Coronary artery (tissue), 2 donors: ENCODE measurements around the gene C9orf50.

Source experiments
- DNase-seq: peaks from one replicate; pipeline ENCODE4 v3.0.0-alpha.2; 2017; ENCODE audit warnings: low spot score
- H3K27ac ChIP-seq, 2 donors: fragments of 200-600 bp; sonication (generic); one replicate each; pipeline ENCODE4 v1.5.1; 2016 to 2019
- H3K4me3 ChIP-seq: fragments of 200-600 bp; sonication (generic); 2 replicates; pipeline ENCODE4 v1.5.1; 2016; ENCODE audit warnings: mild to moderate bottlenecking, moderate library complexity
- TF ChIP-seq, protein P1 (sequence below): fragments of 200-600 bp; sonication (generic); IDR thresholded peaks from one replicate; pipeline ENCODE4 v1.5.1; 2019; ENCODE audit warnings: antibody characterized with exemption

The C9orf50 gene

DNA sequence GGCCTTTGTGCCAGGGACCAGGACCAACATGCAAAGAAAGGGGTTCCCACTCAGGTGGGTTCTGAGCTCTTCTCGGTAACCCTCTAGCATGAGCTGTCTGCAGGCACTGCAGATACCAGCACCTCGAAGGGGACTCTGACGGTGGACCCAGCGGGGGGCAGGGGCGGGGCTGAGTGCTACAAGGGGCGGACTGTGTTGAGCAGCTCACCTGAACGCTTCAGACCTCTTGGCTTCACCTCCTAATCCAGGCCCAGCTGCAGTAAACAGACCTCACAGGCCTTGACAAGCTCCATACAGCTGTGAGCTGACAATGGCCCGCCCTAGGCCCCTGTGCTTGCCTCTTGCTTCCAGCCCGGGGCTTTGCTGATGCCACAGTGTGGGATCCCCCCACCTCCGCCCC is 48.4 kb downstream of the C9orf50 start:
- no peak overlapping the region for H3K4me3 ChIP-seq
- peak; percentile 75 for DNase-seq
- H3K27ac ChIP-seq = no peak overlapping the region
- TF ChIP-seq, protein P1, sequence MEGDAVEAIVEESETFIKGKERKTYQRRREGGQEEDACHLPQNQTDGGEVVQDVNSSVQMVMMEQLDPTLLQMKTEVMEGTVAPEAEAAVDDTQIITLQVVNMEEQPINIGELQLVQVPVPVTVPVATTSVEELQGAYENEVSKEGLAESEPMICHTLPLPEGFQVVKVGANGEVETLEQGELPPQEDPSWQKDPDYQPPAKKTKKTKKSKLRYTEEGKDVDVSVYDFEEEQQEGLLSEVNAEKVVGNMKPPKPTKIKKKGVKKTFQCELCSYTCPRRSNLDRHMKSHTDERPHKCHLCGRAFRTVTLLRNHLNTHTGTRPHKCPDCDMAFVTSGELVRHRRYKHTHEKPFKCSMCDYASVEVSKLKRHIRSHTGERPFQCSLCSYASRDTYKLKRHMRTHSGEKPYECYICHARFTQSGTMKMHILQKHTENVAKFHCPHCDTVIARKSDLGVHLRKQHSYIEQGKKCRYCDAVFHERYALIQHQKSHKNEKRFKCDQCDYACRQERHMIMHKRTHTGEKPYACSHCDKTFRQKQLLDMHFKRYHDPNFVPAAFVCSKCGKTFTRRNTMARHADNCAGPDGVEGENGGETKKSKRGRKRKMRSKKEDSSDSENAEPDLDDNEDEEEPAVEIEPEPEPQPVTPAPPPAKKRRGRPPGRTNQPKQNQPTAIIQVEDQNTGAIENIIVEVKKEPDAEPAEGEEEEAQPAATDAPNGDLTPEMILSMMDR = no peak

- peak; percentile 70 for DNase-seq
- TF ChIP-seq, protein P1 = no peak
- no peak overlapping the region for H3K4me3 ChIP-seq
- H3K27ac ChIP-seq = peak overlapping the region in 1 of 2 donors; percentile 90
Observed at GRCh38 chr9:129572052-129572425, 48.9 kb downstream of the C9orf50 start.

DNA sequence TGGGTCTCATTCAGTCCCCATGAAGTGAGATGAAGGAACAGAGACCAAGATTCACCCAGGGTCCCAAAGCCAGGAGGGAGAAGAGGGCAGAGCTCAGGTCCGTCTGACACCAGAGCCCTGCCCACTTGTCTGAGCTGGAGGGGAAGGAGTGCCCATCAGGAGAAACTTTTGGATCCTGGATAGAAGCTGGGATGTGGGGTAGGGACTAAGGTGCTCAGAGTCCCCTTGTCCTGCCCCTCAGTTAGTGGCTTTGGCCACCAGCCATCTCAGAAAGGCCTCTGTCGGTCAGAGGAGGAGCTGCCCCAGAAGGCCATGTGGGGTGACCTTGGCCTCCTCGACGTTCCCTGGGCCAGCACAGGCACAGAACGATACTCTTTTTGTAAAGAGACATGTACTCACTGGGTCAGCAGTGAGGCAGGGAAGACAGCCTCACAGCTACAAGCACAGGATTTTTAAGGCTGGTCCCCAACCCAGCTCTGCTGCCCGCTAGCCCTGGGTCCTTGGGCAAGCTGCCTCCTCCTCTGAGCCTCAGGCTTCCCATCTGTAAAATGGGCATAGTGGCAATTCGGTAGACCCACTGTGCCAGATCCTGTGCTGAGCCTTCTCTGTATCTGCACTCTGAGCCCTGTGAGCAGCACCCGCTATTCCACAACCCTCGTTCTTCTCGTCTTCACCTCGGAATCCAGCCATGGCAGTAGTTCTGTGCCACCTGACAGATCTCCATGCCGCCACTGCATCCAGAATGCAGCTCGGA is 49.4 kb downstream of the C9orf50 start:
- DNase-seq = peak; percentile 69
- Histone ChIP-seq H3K27ac (peak overlapping the region; percentile 90 to 91), H3K4me3 (no peak overlapping the region)
- TF ChIP-seq, protein P1 = no peak

- H3K4me3 ChIP-seq = no peak overlapping the region
- H3K27ac ChIP-seq = peak overlapping the region; percentile 90 to 91
- DNase-seq = peak; percentile 84
- TF ChIP-seq, protein P1 = no peak
Observed at GRCh38 chr9:129570450-129571297, 50.2 kb downstream of the C9orf50 start.

DNA sequence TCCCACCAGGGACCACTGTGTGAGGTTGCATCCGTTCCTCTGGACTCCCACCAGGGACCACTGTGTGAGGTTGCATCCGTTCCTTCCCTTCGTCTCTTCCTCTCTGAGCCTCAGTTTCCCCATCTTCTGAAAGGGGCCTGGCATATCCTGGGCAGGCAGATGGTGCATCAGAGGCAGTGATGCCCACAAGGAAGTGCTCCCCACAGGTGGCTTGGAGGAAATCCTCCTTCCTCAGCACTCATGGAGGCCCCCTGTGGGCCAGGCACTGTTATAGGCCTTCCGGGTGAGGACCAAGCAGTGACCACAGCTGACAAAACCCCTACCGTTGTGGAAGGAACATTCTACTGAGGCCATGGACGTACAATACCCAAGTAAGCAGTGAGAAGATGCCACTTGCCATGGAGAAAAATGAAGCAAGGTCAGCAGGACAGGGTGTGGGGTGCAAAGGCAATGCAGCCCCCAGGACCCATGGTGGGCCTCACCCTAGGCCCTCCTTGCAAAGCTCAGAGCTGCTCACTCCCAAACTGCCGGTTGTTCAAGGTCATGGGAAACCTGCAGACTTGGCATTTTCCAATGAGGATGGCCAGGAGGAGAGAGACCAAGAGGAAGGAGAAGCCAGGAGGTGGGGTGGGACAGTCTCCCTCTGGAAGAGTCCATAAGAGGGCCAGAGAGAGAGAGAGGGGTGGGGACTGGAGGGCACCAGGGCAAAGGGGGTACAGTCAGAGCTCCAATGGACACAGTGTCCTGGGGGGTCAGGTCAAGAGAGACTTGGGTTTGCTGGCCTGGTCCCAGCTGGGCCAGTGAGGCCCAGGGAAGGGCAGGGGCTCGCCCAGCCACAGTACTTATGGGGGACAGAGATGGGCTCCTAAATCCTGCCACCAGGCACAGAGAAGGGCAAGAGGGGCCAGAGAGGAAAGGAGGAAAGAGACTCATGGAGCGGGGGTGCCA is 51.1 kb downstream of the C9orf50 start:
- DNase-seq = peak; percentile 74
- TF ChIP-seq, protein P1 = no peak
- peak overlapping the region; percentile 90 to 91 for H3K27ac ChIP-seq
- H3K4me3 ChIP-seq = peak overlapping the region; percentile 74

- Histone ChIP-seq H3K4me3 (peak overlapping the region; percentile 74), H3K27ac (peak overlapping the region; percentile 90 to 91)
- TF ChIP-seq, protein P1 = no peak
- DNase-seq = peak; percentile 79
Observed at GRCh38 chr9:129568560-129569501, 52.1 kb downstream of the C9orf50 start.
